HEK293 (cell line): Measurements from ENCODE around the gene NMNAT1.

ENCODE experiments used
- CTCF ChIA-PET: fragments of 350-600 bp; formaldehyde crosslinking; extraction: SDS; loops from one replicate; lab custom pipeline; 2021; ENCODE audit warnings: antibody characterized with exemption; lab: Yijun Ruan, JAX
- POLR2A ChIA-PET: fragments of 300-600 bp; formaldehyde crosslinking; extraction: SDS; loops from one replicate; lab custom pipeline; 2020; ENCODE audit warnings: antibody characterized with exemption, inconsistent platforms; lab: Yijun Ruan, JAX
- H3K27ac ChIP-seq: fragments of 200-500 bp; sonication (Bioruptor generic); 2 replicates; pipeline ENCODE4 v1.5.1; 2014; ENCODE audit warnings: low read depth, low read length, control low read depth, inconsistent platforms; ENCODE audit errors: extremely low read depth
- H3K36me3 ChIP-seq, 2 experiments: fragments of 200-500 bp in 1 of 2; sonication (Bioruptor generic) in 1 of 2; 1 replicate in 1 of 2; 2 replicates in 1 of 2; pipeline ENCODE4 v1.5.1; 2014 to 2017; ENCODE audit warnings: inconsistent platforms in 2 of 2, low read length in 2 of 2; ENCODE audit not compliant: control insufficient read depth in 2 of 2, insufficient read depth in 1 of 2
- H3K4me1 ChIP-seq: fragments of 200-500 bp; sonication (Bioruptor generic); 2 replicates; pipeline ENCODE4 v1.5.1; 2014; ENCODE audit warnings: mild to moderate bottlenecking, low read length, inconsistent platforms; ENCODE audit not compliant: control insufficient read depth, insufficient read depth
- H3K4me3 ChIP-seq: 2 replicates; pipeline ENCODE4 v1.5.1; 2011; ENCODE audit warnings: low read depth, mild to moderate bottlenecking, control low read depth, low read length, moderate library complexity
- H3K9me3 ChIP-seq: fragments of 200-500 bp; sonication (Bioruptor generic); 2 replicates; pipeline ENCODE4 v1.5.1; 2014; ENCODE audit warnings: low read depth, low read length, inconsistent platforms; ENCODE audit not compliant: control insufficient read depth, insufficient read depth
- GLI2 ChIP-seq: fragments of 450-650 bp; formaldehyde crosslinking; IDR thresholded peaks from 2 replicates; pipeline ENCODE4; 2017; ENCODE audit warnings: missing biosample characterization, missing genetic modification characterization, low read depth, borderline replicate concordance
- KLF1 ChIP-seq: fragments of 450-650 bp; formaldehyde crosslinking; IDR thresholded peaks from 2 replicates; pipeline ENCODE4 v1.5.1; 2016; ENCODE audit warnings: missing biosample characterization, missing genetic modification characterization
- KLF10 ChIP-seq: fragments of 450-650 bp; IDR thresholded peaks from 2 replicates; pipeline ENCODE4 v1.5.1; 2018; ENCODE audit warnings: missing biosample characterization, mild to moderate bottlenecking, missing genetic modification characterization
- KLF7 ChIP-seq: fragments of 450-650 bp; formaldehyde crosslinking; IDR thresholded peaks from 2 replicates; pipeline ENCODE4 v1.5.1; 2016; ENCODE audit warnings: missing biosample characterization, missing genetic modification characterization, borderline replicate concordance
- KLF8 ChIP-seq: fragments of 450-650 bp; formaldehyde crosslinking; IDR thresholded peaks from 2 replicates; pipeline ENCODE4 v1.5.1; 2016; ENCODE audit warnings: missing biosample characterization, missing genetic modification characterization
- KLF9 ChIP-seq: fragments of 450-650 bp; formaldehyde crosslinking; IDR thresholded peaks from 2 replicates; pipeline ENCODE4 v1.5.1; 2016; ENCODE audit warnings: missing biosample characterization, missing genetic modification characterization, low read depth
- REST ChIP-seq: fragments of 450-650 bp; formaldehyde crosslinking; IDR thresholded peaks from 2 replicates; pipeline ENCODE4 v1.5.1; 2016; ENCODE audit warnings: missing biosample characterization, missing genetic modification characterization
- TRIM28 ChIP-seq: IDR thresholded peaks from 2 replicates; pipeline ENCODE4 v1.6.1; 2011; ENCODE audit warnings: low read length, control low read depth, borderline replicate concordance
- ZBTB20 ChIP-seq: fragments of 450-650 bp; formaldehyde crosslinking; IDR thresholded peaks from 2 replicates; pipeline ENCODE4 v1.5.1; 2016; ENCODE audit warnings: missing biosample characterization, missing genetic modification characterization
- ZBTB44 ChIP-seq: fragments of 450-650 bp; IDR thresholded peaks from 2 replicates; pipeline ENCODE4 v1.5.1; 2018; ENCODE audit warnings: missing biosample characterization, mild to moderate bottlenecking, missing genetic modification characterization
- ZBTB48 ChIP-seq: fragments of 450-650 bp; formaldehyde crosslinking; IDR thresholded peaks from 2 replicates; pipeline ENCODE4 v1.5.1; 2016; ENCODE audit warnings: missing biosample characterization, missing genetic modification characterization
- ZEB2 ChIP-seq: fragments of 450-650 bp; formaldehyde crosslinking; IDR thresholded peaks from 2 replicates; pipeline ENCODE4 v1.5.1; 2016; ENCODE audit warnings: missing biosample characterization, missing genetic modification characterization
- ZNF121 ChIP-seq: fragments of 450-650 bp; formaldehyde crosslinking; IDR thresholded peaks from 2 replicates; pipeline ENCODE4 v1.5.1; 2016; ENCODE audit warnings: missing biosample characterization, missing genetic modification characterization
- ZNF174 ChIP-seq: fragments of 450-650 bp; formaldehyde crosslinking; IDR thresholded peaks from 2 replicates; pipeline ENCODE4 v1.5.0; 2017; ENCODE audit warnings: missing biosample characterization, mild to moderate bottlenecking, missing genetic modification characterization
- ZNF335 ChIP-seq: fragments of 450-650 bp; formaldehyde crosslinking; conservative IDR thresholded peaks from 2 replicates; pipeline ENCODE4 v1.5.1; 2016; ENCODE audit warnings: missing biosample characterization, missing genetic modification characterization
- ZNF398 ChIP-seq: fragments of 450-650 bp; formaldehyde crosslinking; IDR thresholded peaks from 2 replicates; pipeline ENCODE4 v1.5.1; 2017; ENCODE audit warnings: missing biosample characterization, missing genetic modification characterization
- ZNF423 ChIP-seq: fragments of 450-650 bp; formaldehyde crosslinking; IDR thresholded peaks from 2 replicates; pipeline ENCODE4 v1.5.1; 2016; ENCODE audit warnings: missing biosample characterization, missing genetic modification characterization
- ZSCAN16 ChIP-seq: fragments of 450-650 bp; formaldehyde crosslinking; IDR thresholded peaks from 2 replicates; pipeline ENCODE4 v1.5.1; 2016; ENCODE audit warnings: missing biosample characterization, missing genetic modification characterization
- ZXDB ChIP-seq: fragments of 450-650 bp; formaldehyde crosslinking; IDR thresholded peaks from 2 replicates; pipeline ENCODE4 v1.5.1; 2016; ENCODE audit warnings: missing biosample characterization, missing genetic modification characterization
- TF ChIP-seq, protein P1 (sequence below): fragments of 450-650 bp; IDR thresholded peaks from 2 replicates; pipeline ENCODE4 v1.5.1; 2018; ENCODE audit warnings: missing biosample characterization, missing genetic modification characterization
- TF ChIP-seq, protein P2 (sequence below): fragments of 450-650 bp; formaldehyde crosslinking; IDR thresholded peaks from 2 replicates; pipeline ENCODE4 v1.5.1; 2017; ENCODE audit warnings: missing biosample characterization, missing genetic modification characterization
- TF ChIP-seq, protein P3 (sequence below): fragments of 450-650 bp; formaldehyde crosslinking; IDR thresholded peaks from 2 replicates; pipeline ENCODE4 v1.5.1; 2016; ENCODE audit warnings: missing biosample characterization, missing genetic modification characterization

Gene NMNAT1

GRCh38 chr1:9960706-9961562 lies 17.7 kb downstream of the NMNAT1 start:
- Histone ChIP-seq H3K4me1 (0 out of 2 replicates have a peak, but pooled peaks cover 4% of the 10 kb centered on the region), H3K4me3 (no peak overlapping the region), H3K9me3 (no peaks in the 10 kb centered on the region), H3K36me3 (no peaks in the 10 kb centered on the region), H3K27ac (no peak overlapping the region)
- peak; percentile 51; the same call in 1 of the 2 replicates for TF ChIP-seq ZBTB20 (tag by site-specific recombination)
- 0 out of 2 replicates have a peak, but pooled peaks have one; percentile 28 for TF ChIP-seq ZSCAN16 (tag by site-specific recombination)
- peak; percentile 45; the same call in 1 of the 2 replicates for TF ChIP-seq ZNF423 (tag by site-specific recombination)
- TF ChIP-seq KLF9 (tag by site-specific recombination): peak; percentile 35; the same call in 1 of the 2 replicates
- TF ChIP-seq, protein P1, sequence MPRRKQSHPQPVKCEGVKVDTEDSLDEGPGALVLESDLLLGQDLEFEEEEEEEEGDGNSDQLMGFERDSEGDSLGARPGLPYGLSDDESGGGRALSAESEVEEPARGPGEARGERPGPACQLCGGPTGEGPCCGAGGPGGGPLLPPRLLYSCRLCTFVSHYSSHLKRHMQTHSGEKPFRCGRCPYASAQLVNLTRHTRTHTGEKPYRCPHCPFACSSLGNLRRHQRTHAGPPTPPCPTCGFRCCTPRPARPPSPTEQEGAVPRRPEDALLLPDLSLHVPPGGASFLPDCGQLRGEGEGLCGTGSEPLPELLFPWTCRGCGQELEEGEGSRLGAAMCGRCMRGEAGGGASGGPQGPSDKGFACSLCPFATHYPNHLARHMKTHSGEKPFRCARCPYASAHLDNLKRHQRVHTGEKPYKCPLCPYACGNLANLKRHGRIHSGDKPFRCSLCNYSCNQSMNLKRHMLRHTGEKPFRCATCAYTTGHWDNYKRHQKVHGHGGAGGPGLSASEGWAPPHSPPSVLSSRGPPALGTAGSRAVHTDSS (tag by site-specific recombination): no peak
- TF ChIP-seq, protein P2, sequence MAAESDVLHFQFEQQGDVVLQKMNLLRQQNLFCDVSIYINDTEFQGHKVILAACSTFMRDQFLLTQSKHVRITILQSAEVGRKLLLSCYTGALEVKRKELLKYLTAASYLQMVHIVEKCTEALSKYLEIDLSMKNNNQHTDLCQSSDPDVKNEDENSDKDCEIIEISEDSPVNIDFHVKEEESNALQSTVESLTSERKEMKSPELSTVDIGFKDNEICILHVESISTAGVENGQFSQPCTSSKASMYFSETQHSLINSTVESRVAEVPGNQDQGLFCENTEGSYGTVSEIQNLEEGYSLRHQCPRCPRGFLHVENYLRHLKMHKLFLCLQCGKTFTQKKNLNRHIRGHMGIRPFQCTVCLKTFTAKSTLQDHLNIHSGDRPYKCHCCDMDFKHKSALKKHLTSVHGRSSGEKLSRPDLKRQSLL (tag by site-specific recombination): no peak
- TF ChIP-seq ZEB2 (tag by site-specific recombination): 0 out of 2 replicates have a peak, but pooled peaks have one; percentile 42
- TF ChIP-seq, protein P3, sequence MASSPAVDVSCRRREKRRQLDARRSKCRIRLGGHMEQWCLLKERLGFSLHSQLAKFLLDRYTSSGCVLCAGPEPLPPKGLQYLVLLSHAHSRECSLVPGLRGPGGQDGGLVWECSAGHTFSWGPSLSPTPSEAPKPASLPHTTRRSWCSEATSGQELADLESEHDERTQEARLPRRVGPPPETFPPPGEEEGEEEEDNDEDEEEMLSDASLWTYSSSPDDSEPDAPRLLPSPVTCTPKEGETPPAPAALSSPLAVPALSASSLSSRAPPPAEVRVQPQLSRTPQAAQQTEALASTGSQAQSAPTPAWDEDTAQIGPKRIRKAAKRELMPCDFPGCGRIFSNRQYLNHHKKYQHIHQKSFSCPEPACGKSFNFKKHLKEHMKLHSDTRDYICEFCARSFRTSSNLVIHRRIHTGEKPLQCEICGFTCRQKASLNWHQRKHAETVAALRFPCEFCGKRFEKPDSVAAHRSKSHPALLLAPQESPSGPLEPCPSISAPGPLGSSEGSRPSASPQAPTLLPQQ (tag by site-specific recombination): 0 out of 2 replicates have a peak, but pooled peaks have one; percentile 34
- peak; percentile 31 for TF ChIP-seq ZNF335
- peak; percentile 84; the same call in 1 of the 2 replicates for TF ChIP-seq KLF7
- 0 out of 2 replicates have a peak, but pooled peaks have one; percentile 11 for TF ChIP-seq TRIM28
- TF ChIP-seq KLF1 (tag by site-specific recombination): peak; percentile 97
- peak; percentile 58 for TF ChIP-seq KLF10
- peak; percentile 83 for TF ChIP-seq ZBTB48
- TF ChIP-seq ZNF174 (tag by site-specific recombination): no peak
- no peak for TF ChIP-seq GLI2
- peak; percentile 72 for TF ChIP-seq KLF8 (tag by site-specific recombination)
- ChIA-PET POLR2A (interaction anchor here (0.6 to 0.9 kb wide), 4 partner anchors 9 to 23 kb away, joined by 3 to 4 read pairs (median 3); partner anchors contain the start of genes LZIC and NMNAT1), CTCF (interaction anchor here (0.6 to 3.0 kb wide), 4 partner anchors 11 to 414 kb away, joined by 3 to 15 read pairs (median 3); partner anchors contain the start of gene NMNAT1)

- Histone ChIP-seq H3K4me3 (no peak overlapping the region), H3K4me1 (no peaks in the 10 kb centered on the region), H3K9me3 (no peaks in the 10 kb centered on the region), H3K36me3 (peaks cover 0 to 30% of the 10 kb centered on the region in 2 experiments; a peak in 2 of 3 replicates), H3K27ac (no peak overlapping the region)
- ChIA-PET CTCF (interaction anchor here (0.7 kb wide), 1 partner anchor 1098 kb away, joined by 3 read pairs; no protein-coding TSS in a partner anchor), POLR2A (no interaction called here)
- no peak for TF ChIP-seq REST
- no peak for TF ChIP-seq TRIM28
- TF ChIP-seq ZNF121: no peak
- no peak for TF ChIP-seq ZBTB44
- TF ChIP-seq ZNF398: no peak
- no peak for TF ChIP-seq ZXDB (tag by site-specific recombination)
These were observed 41.0 kb downstream of the NMNAT1 start for GRCh38 chr1:9984253-9984652.
